Adrenal gland (tissue), 12 donors: ENCODE data around the gene RSPH10B2. TPM values are rescaled to one million over a fixed set of nuclear protein-coding genes. Genes with fewer than 3 reads are reported as not detected.
"Not testable (repeated sequence)": the region's sequence is repeated elsewhere in the genome, so short reads cannot be mapped to it uniquely, and the experiment has no call there.

Experiments used
- DNase-seq, 7 donors: peaks; one replicate each; pipeline ENCODE4 v3.0.0-alpha.2; 2019 to 2020
- H3K27ac ChIP-seq, 5 donors: fragments of 200-600 bp; sonication (generic) in 4 of 5; 1 replicate in 3 of 5; 2 replicates in 2 of 5; pipeline versions ENCODE4 v1.5.1 to v1.8.0; 2016 to 2020; ENCODE audit warnings: mild to moderate bottlenecking in 1 of 5
- H3K27me3 ChIP-seq: fragments of 200-600 bp; 2 replicates; pipeline ENCODE4 v1.8.0; 2021
- H3K36me3 ChIP-seq, 2 donors: fragments of 200-600 bp; replicated peaks in 1 of 2; 1 replicate in 1 of 2; 2 replicates in 1 of 2; pipeline versions ENCODE4 v1.5.1 to v1.8.0; 2018 to 2022
- H3K4me1 ChIP-seq, 2 donors: fragments of 200-600 bp; replicated peaks in 1 of 2; 1 replicate in 1 of 2; 2 replicates in 1 of 2; pipeline versions ENCODE4 v1.5.1 to v1.8.0; 2018 to 2021
- H3K4me3 ChIP-seq, 4 donors: fragments of 200-600 bp; sonication (generic) in 3 of 4; one replicate each; pipeline ENCODE4 v1.5.1; 2016 to 2018
- H3K9me3 ChIP-seq, 3 donors: fragments of 200-600 bp; sonication (generic) in 1 of 3; replicated peaks in 1 of 3; 1 replicate in 2 of 3; 2 replicates in 1 of 3; pipeline versions ENCODE4 v1.5.1 to v1.8.0; 2016 to 2021
- CTCF ChIP-seq, 6 experiments: fragments of 450-650 bp in 4 of 6; fragments of 200-600 bp in 2 of 6; sonication (generic) in 1 of 6; IDR thresholded peaks; 1 replicate in 5 of 6; 2 replicates in 1 of 6; pipeline versions ENCODE4 v1.5.1 to v1.8.0; 2016 to 2021; ENCODE audit warnings: antibody characterized with exemption in 6 of 6, mild to moderate bottlenecking in 2 of 6, moderate library complexity in 1 of 6
- POLR2A ChIP-seq, 2 donors: fragments of 450-650 bp; IDR thresholded peaks; one replicate each; pipeline ENCODE4 v1.6.1; 2017; ENCODE audit warnings: antibody characterized with exemption in 2 of 2, mild to moderate bottlenecking in 2 of 2, moderate library complexity in 1 of 2
- WGBS, 4 donors: extraction: QIAGEN DNeasy Blood & Tissue Kit in 2 of 4; methylation state at CpG; one replicate each; pipeline versions ENCODE4 v1.1.5 to v1.1.7; 2013 to 2017; 5-methylcytosine and 5-hydroxymethylcytosine counted together
- intact Hi-C, 2 donors: fragments of 100-400 bp; cut with DNase I; formaldehyde crosslinking; loops; one replicate each; pipeline versions ENCODE4 v1.14.1 to v1.15.0; 2022 to 2023
- polyA plus RNA-seq, 3 donors: library from polyadenylated mRNA; stranded (reverse); fragments of 200-250 nt in 2 of 3; fragments of 350-450 nt in 1 of 3; fragmentation: Illumina TruSeq in 1 of 3; extraction: RNeasy Lipid Tissue Mini Kit (QIAGEN cat#74804) in 1 of 3; gene quantifications; one replicate each; pipeline ENCODE4 v1.2.3, GENCODE V29; 2013 to 2014
- total RNA-seq, 9 donors: library from RNA; depleted of rRNA in 4 of 9; stranded (reverse); fragments of >200 nt in 4 of 9; fragments of 120-200 nt in 1 of 9; fragmentation: NEBNext Ultra II Directional in 1 of 9; extraction: Animal tissue kit (Norgen Biotek cat#: 25700) in 1 of 9; gene quantifications; one replicate each; pipeline versions ENCODE4 v1.1.0 to v1.2.4, GENCODE V29; 2013 to 2023
- donor health status: healthy with polysubstance abuse.
- donor health status: Bipolar disorder and iron deficiency.
- donor health status: DM: yes; HTN: yes; CAD: no.
- donor health status: DM: no; HTN: no; CAD: no.
- donor health status: DM: no; HTN: no; CAD: no.
- donor health status: DM: yes; HTN: yes; CAD: no.

The RSPH10B2 gene
- total and polyA plus RNA-seq, 12 donors, result 0.19 to 1.2 (median 0.39) TPM; not detected in 5

- intact Hi-C loops, result no loop called here
- WGBS, 4 donors, result 76 to 78% (median 77%) methylated on average over 6 of the region's 6 CpGs
- peak in 1 of 7 donors; percentile 24 for DNase-seq
- Histone ChIP-seq H3K9me3 (no peaks in the 10 kb centered on the region), H3K27me3 (no peaks in the 10 kb centered on the region), H3K36me3 (no peaks in the 10 kb centered on the region), H3K4me3 (no peak overlapping the region), H3K4me1 (peaks cover 2 to 9% of the 10 kb centered on the region in 2 donors), H3K27ac (no peak overlapping the region)
- TF ChIP-seq POLR2A (IDR thresholded peaks at IDR 0.05) (no peak), CTCF (IDR thresholded peaks at IDR 0.05) (no peak)
Observed at GRCh38 chr7:6709808-6710207, 44.1 kb upstream of the RSPH10B2 start.

DNA sequence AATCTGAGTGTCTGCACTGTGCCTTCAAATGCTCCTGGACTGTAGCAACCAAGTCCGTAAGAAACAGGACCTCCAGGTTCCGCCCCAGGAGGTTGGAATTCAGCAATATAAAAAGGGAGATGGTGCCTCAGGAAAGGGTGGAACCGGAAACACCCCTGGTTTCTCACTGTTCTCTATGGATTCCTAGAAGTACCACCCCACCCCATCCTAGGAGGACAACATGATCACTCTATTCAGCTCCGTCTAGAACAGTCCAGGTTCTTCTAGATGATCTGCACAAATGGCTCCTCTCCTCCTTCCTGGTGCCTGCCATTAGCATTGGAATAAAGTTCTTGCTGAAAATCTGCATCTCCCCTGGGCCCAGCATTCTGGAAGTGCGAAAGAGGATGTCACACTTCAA is 39.5 kb upstream of the RSPH10B2 start:
- intact Hi-C loops, result no loop called here
- TF ChIP-seq CTCF (IDR thresholded peaks at IDR 0.05), result no peak
- TF ChIP-seq POLR2A (IDR thresholded peaks at IDR 0.05), result no peak
- H3K27me3 ChIP-seq, result no peaks in the 10 kb centered on the region

DNA sequence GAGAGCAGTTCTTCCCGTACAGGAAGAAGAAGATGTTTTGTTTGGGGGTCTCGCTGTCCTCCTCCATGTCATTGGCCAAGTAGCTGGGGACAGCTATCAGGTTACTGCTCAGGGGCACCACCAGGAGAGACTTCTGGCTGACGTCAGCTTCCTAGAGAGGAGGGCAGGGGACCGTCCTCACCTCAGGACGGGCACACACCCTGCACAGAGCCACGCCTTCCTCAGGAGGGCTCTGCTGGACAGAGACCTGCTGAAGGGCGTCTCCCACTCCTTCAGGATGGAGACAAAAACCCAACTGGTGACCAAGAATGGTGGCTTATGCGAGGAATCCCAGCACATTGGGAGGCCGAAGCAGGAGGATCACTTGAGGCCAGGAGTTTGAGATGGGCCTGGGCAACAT is 38.0 kb upstream of the RSPH10B2 start:
- H3K4me3 ChIP-seq, H3K27ac ChIP-seq, DNase-seq, H3K27me3 ChIP-seq, intact Hi-C loops, H3K36me3 ChIP-seq, H3K4me1 ChIP-seq, H3K9me3 ChIP-seq: not testable (repeated sequence)
- WGBS, 4 donors, result 67 to 86% (median 83%) methylated on average over 7 to 9 of the region's 9 CpGs

More for the DNA sequence above, 39.5 kb upstream of the RSPH10B2 start:
- 65 to 88% (median 85%) methylated on average over 5 of the region's 5 CpGs for whole genome bisulfite sequencing, 4 donors
- H3K4me1 ChIP-seq, result no peaks in the 10 kb centered on the region
- no peaks in the 10 kb centered on the region for H3K36me3 ChIP-seq
- peak in 1 of 7 donors; percentile 14 for DNase-seq
- H3K9me3 ChIP-seq, result no peaks in the 10 kb centered on the region
- H3K27ac ChIP-seq, result no peak overlapping the region
- no peak overlapping the region for H3K4me3 ChIP-seq

- H3K27ac ChIP-seq, result no peak overlapping the region
- H3K27me3 ChIP-seq, result no peaks in the 10 kb centered on the region
- H3K36me3 ChIP-seq, result no peaks in the 10 kb centered on the region
- no peaks in the 10 kb centered on the region for H3K9me3 ChIP-seq
- H3K4me3 ChIP-seq, result no peak overlapping the region
- WGBS, 4 donors, result 59 to 68% (median 61%) methylated on average over 6 of the region's 6 CpGs
- intact Hi-C loops, result no loop called here
- H3K4me1 ChIP-seq, result no peaks in the 10 kb centered on the region
- TF ChIP-seq CTCF (IDR thresholded peaks at IDR 0.05), result no peak
- no peak for TF ChIP-seq POLR2A (IDR thresholded peaks at IDR 0.05)
- no peak for DNase-seq
Observed at GRCh38 chr7:6718124-6718523, 35.8 kb upstream of the RSPH10B2 start.

DNA sequence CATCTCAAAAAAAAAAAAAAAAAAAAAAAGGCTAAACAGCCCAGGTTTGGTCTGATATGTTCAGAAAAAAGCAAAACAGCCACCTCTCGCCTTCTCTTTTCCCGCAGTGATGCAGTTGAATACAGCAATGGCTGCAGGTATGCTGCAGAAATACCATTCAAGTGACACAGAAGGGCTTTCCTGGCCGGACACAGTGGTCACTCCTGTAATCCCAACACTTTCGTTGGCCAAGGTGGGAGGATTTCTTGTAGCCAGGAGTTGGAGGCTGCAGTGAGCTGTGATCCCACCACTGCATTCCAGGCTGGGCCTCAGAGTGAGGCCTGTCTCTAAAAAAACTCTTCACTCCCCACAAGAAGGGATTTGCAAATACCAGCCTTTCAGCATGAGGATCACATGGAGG is 29.6 kb upstream of the RSPH10B2 start:
- H3K27ac ChIP-seq, H3K9me3 ChIP-seq, DNase-seq, intact Hi-C loops, H3K27me3 ChIP-seq, H3K4me3 ChIP-seq, H3K36me3 ChIP-seq, H3K4me1 ChIP-seq: not testable (repeated sequence)
- WGBS, 4 donors, result 84 to 94% (median 85%) methylated on average over 4 of the region's 4 CpGs
